Activated CD8-positive, alpha-beta memory T cell treated with anti-CD3 and anti-CD28 coated beads for 4 hours (primary cell): ENCODE results near the gene KCNH5.

Source experiments
- DNase-seq, 2 donors: peaks; one replicate each; pipeline ENCODE4 v3.0.0-alpha.2; 2020; ENCODE audit warnings: low read depth in 2 of 2

The KCNH5 gene

DNA sequence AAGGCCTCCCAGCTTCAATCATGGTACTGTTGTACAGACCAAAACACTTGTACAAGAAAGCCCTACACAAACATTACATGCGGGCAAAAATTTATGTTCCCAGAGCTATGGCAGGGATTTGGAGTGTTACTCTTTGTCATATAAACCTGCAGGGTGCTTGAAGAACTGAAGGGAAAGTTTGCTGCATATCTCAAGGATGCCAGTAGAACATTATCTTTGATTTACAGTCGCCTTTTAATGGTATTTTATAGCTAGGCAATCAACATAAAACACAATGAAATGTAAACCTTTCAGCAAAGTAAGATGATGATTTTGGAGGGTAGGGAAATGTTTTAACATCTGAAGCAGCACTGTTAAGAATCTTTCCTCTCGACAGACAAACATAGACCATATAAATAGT, 305.6 kb downstream of the KCNH5 start:
- DNase-seq: no peak

DNA sequence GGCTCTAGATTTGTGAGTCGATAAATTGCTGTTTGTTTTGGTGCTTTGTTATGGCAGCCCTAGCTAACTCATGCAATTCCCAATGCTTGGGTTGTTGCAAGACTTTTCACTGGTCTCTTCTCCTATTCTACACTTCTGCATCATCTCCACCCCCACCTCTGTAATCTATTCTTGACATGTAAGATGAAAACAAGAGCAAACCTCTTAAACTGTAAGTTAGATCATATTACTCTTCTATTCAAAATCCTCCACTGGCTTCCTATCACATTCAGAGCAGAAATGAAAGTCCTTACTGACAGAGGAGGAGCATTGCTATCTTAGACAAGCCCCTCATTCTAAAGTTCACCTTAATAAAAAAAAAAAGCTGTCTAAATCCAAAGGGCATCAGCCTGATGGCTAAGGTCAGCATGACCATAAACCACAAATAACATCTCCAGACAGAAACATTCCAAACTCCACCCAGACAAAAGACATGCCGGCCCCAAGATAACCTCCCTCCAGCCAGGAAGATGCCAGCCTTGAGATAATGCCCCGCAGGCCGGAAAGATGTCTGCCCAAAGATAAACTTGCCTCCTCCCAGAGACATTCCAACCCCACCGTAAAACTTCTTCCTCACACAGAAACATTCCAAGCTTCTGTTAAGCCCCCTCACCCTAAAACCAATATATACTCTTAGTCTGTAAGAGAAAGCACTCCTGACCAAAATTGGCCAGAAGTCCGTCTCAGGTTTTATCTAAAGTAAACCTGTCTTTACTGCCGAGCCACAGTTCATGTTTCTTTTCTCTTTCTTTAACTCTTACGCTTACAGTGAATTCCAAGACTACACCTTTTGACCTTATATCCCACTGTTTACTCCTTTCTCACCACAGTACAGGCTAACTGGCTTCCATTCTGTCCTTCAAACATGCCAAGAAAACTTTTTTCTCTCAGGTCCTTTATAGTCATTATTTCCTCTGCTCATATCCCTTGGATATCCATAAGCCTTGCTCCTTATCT, 308.9 kb downstream of the KCNH5 start:
- no peak for DNase-seq

DNA sequence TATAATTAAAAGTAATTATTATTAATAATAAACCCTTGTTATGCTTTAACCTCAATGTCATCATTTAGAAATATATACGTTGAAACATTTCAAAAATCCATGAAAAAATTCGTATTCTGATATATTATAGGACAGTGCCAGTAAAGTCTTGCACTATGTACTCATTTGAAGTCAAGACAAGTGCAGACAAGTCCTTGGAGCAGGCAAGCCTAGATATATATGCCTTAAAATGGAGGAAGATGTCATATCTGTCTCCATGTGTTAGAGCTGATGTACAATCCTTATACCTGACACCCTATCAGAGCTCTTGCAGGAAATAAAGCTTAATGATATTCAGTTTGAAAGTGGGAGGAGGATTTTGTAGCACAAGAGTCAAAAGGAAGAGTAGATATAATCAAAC, 310.4 kb downstream of the KCNH5 start:
- no peak for DNase-seq

DNA sequence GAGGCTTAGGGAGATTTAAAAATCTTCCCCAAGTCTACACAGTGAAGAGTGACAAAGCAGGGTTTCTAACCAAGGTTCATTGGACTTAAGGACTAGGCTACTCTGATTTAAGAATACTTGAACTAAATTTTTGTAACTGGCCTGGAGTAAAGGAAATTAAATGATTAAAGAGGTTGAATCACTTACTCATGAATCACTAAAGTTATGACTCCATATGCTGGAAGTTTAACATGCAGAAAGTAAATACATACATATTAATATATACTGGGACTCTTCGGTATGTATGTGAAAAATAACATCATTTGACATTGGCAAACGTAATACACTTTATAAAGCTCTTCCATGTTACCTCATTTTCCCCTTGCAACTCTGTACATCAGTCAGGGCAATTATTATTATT, 322.9 kb downstream of the KCNH5 start:
- no peak for DNase-seq

DNA sequence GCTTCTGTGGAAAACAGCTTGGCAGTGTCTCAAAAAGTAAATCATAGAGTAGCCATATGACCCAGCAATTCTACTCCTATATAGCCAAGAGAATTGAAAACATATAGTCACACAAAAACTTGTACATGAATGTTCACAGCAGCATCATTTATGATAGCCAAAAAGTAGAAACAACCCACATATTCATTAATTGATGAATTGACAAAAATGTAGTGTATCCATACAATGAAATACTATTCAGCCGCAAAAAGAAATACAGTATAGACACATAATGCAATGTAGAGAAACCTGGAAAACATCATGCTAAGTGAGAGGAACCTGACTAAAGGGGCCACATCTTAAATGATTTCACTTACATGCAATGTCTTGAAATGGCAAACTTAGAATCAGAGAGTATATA, 326.6 kb downstream of the KCNH5 start:
- no peak for DNase-seq

DNA sequence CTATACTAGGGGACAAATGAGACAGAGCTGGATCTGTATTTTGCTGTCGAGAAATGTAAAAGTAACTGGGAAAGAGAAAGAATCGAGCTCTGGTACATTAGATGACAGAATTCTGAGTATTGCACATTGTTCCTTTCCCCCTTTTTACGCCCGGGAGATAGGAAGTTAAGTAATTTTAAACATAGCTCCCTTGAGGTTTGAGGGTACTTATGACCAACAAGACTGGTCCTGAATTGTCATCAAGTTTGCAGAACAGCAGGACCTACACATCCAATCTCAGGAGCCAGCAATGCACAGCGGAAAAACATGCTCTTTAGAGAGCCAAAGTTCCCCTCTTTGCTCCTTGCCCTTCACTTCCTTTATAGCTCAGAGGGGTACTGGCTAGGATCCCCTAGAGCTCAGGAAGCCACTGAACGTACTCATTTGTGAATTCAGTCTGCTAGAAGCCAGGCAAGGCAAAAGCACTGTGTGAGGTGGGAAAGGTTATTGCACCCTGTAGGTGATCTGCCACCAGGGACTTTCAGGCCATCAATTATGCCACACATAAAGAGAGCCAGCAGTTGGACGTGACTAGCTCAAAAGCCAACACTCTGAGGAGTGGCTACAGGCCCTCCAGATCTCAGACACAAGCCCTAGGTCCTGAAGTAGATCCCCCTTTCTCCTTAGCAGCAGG, 333.8 kb downstream of the KCNH5 start:
- DNase-seq: no peak

DNA sequence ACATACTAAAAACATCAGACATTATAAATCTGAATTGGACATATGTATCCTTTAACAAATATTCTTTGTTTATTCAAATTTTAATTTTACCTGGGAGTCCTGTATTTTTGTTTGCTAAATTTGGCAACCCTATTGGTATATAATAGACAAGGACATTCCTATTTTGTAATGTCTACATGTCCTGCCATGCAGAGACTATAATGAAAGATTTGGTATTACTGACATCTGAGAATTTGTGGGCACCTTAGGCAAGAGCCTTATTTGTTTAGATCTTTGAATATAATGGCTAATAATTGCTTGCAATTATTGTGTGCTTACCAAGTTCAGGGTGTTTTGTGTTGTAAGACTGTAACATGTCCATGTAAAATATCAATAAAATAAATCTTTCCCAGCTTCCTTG, 334.4 kb downstream of the KCNH5 start:
- DNase-seq: no peak

DNA sequence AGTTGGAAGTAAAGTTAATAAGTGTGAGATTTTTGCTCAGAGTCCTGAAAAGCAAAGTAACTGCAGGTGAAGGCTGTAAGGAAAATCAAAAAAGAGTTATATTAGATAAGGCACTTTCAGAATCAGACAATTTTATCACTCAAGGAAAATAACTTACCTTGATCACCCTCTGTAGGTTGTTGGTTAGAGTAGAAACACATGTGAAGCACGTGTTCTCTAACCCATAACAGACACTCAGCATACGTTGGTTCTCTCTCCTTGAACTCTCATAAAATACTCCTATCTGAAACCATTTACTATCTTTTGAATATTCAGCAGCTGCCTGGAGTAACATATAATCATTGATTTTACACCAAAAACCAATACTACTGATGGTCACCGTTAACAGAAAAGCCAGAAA, 335.5 kb downstream of the KCNH5 start:
- no peak for DNase-seq

DNA sequence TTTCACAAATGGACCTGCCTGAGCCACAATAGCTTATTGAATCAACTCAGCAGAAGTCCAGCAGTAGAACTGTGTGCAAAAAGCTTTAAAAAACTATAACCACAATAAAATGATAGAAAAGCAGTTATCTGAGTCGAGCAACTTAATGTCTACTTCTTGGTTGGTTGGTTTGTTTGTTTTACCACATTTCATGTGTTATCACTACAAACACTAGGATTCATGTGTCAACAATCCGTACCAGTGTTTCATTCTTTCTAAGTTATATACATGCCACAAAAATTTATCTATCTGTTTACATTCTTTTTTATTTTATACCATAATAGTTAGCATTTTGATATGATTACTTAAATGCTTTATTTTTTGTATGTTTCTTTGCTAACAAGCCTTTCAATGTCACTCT, 339.0 kb downstream of the KCNH5 start:
- no peak for DNase-seq

DNA sequence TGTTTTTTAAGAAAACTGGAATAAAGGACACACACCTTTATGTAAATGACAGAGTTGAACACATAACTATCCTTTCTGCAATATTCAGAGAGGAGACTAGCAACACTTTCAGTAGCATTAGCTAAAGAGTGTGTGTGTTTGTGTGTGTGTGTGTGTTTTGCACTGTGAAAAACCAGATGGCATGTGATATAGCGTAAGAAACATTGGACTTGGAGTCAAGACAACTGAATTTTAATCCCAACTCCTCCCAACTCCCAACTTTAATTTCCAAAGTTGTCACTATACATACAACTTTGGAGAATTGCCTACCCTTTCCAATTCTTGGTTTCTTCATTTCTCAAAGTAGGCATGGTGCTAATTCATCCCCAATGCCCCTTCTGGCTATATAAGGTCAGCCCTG, 347.8 kb downstream of the KCNH5 start:
- DNase-seq: no peak

DNA sequence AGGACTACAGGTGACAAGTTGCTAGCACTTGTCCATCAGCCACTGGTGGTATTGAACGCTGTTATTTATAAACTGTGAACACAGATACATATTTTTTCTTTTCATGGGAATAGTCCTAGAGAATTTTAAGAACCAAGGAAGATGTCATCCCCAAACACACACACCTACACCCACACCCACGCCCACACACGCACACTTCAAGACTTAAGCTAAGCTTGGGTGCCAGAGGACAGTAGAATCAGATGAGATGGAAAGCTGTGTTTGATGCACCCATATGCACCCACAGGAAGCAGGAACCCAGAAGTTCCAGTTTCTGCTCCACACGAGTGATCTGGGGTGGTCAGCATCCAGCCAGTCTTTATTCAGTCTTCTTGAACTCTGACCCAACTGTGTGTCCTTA, 348.3 kb downstream of the KCNH5 start:
- no peak for DNase-seq

DNA sequence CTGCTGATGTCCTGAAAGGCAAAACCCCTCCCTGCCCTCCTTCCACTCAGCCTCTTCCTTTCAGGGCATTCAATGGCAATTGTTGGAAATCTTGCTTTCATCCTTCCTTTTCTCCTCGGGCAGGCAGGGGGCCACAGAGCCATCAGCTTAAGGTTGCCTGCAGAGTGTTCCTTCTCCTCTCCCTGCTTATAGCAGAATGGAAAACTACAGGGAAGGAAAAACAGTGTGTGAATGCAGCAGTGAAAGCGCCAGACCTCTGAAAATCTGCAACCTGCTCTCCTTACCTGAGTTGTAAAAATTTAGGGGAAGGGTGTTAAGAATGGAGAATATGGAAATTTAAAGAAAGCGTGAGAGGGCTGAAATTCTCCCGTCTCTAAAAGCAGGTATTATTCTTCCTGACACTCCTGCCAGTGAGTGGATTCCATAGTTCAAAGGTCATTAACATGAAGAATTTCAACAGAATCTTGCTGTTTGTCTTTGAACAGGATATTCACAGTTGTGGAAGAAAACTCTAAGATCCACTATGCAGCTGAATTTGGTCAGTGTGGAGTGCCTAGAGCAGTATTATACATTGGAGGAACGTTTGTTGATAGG, 348.8 kb downstream of the KCNH5 start:
- no peak for DNase-seq

DNA sequence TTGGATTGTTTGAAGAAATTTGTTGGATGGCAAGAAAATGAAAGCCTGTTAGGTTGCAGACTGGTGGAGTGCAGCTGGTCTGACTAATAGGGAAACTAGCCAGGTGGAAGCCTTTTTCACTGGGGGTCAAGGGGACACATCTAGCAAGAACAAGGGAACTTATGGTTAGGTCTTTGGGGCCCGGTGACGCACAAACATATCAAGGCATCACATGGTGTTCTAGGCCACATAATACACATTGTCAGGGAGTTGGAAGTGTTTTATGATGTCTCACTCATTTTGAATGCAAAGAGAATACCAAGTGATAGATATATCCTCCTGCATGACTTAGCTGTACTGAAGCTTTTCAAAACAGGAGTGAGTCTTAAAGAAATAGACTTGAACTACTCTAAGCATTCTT, 351.2 kb downstream of the KCNH5 start:
- no peak for DNase-seq

DNA sequence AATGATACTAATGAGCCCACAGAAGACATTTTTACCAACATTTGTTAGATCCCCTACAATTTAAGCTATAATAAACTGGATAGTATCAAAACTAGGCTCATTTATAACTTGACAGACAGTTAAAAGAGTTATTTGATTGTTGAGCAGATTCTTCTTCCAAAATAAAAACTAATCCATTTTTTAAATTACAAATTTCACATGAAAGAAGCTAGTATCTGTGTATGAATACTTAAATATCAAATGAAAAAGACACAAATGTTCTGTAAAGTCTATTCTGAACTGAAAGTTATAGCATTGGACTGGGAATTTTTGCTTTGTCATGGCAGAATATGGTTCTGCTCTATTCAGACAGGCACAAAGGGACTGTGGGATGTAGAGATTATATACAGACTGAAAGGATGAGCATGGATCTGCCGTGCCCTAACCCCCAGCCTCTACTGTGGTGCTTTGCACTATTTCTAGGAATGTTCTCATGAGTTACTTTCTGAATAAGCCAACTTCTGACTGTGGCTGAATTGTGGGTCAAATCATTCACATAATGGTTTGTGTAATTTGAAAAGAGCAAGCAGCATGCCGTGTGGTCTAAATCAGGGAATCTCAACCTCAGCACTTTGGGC, 352.7 kb downstream of the KCNH5 start:
- no peak for DNase-seq

DNA sequence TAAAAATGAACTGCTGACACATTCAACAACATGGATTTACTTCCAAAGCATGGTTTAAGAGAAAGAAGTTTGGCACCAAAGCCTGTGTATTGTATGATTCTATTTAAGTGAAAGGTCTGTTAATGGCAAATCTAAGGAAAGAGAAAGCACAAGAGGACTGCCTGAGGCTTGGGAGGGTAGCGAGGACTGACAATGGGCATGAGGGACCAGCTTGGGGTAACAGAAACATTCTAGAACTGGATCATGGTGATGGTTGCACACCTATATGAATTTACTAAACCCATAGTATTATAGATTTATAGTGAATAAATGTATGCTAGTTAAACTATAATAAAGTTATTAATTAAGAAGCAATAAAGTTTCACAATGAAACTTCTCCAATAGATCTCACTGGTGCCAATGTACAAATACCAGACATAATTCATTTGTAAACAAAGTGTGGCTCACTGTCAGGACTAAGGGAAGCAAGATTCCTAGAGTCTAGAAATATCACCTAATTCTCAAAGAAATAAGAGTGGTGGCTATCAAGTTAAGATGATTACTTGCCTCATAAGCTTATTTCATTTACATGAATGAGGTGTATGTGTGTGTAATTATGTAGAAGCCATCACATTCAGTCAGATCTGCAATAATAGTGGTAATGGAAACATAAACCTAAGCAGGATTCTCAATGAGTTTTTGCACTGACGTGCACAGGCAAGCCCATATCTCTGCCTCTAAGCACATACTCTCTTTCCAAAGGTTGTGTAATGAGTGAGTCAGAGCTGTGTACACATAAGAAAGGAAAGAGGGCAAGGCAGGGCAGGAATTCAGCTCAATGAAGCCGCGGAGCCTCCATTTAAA, 353.4 kb downstream of the KCNH5 start:
- no peak for DNase-seq

DNA sequence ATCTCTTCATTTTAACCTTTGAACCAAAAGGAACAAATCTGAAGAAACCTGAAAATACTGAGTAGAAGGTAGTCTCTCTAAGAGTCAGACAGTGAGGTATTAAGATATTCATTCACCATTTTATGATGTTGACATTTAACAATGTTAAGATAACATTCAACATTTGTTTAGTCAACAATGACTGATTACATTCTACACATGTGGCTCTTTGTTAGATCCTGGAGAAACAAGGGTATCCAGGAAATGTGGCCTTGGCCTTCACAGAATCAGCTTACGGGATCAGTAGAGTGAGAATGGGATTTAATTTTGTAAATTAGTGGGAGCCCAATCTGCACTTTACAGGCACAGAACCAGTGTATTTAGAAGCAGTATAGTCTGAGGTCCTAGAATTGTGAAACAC, 355.5 kb downstream of the KCNH5 start:
- DNase-seq: no peak

DNA sequence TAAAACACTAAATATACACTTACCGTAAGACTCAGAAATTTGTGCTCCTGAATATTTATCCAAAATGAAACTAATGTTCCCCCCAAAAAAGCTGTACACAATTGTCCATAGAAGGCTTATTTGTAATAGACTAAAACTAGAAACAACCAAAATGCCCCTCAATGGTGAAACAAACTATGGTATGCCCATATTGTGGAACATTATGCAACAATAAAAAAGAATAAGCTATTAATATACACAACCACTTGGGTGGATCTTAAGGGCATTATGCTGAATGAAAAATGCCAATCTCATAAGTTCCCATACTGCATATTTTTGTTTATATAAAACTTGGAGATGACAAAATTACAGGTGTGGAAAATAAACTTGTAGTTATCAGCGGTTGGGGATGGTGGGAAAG, 357.4 kb downstream of the KCNH5 start:
- no peak for DNase-seq

DNA sequence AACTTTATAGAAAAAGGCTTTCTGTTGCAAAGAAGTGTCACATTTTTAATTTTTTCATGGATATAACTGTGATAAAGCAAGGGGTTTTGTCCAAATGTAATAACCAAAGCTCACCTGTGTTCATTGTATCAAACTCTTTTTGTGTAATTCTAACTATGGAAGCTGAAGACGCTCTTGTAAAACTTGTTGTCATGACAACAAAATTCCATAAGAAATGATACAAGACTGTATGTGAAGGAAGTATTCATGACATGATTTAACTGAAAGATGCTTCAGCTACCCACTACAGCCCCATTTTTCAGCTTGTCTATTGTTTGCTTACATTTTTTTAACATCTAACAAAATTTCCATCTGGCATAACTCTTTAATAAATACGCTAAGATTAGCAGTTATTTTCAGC, 360.9 kb downstream of the KCNH5 start:
- DNase-seq: no peak

DNA sequence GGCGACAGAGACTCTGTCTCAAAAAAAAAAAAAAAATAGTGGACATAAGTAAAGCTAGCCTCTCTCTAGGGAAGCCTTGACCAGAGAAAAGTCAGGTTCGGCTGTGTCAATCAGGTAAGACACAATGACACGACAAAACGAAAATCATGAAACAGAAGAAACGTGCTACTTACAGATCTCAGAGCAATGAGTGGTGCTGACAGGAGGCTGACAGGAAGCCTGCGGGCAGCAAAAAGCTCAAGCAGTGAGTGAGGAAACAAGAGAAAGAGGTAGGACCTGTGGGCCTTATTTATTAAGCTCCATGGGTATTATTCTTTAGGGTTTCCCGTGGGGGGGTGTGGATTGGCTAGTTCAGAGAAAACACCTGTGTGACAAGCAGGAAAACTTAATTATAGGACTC, 363.1 kb downstream of the KCNH5 start:
- no peak for DNase-seq

DNA sequence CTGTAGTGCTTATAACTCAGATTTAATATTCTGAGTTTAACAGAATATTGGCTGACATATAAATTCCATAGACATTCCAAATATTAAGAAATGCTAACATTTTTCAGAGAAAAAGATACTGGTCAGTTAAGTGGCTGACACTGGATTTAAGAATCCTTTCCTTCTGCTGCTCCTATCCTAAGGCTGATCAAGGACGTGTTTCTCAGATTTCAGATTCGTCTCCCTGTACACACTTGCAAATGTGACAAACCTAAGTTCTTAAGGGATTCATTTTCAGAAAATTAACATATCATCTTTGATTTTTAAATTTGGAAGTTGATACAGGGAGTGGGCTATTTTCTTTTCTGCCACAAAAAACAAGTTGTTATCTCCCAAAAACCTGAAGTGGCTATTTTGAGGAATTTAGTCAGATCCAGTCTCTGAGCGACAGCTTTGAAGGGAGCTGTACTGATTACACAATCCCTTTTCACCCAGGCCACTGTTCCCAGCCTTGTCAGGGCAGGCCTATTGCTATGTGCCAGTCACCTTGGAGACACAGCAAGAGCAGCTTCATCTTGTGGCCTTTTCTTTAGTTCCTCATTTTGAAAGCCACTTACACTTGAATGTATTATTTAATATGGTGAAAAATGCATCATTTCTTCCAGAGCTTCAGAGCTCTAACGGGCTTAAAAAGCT, 370.6 kb downstream of the KCNH5 start:
- DNase-seq: no peak
